Brain pericyte (primary cell): ENCODE data around the gene MYO1G.

Experiments used
- DNase-seq: peaks from one replicate; pipeline ENCODE4 v3.0.0-alpha.2; 2012; ENCODE audit warnings: low read depth, low spot score

MYO1G gene

GRCh38 chr7:44981035-44981706 lies 2.4 kb upstream of the MYO1G start:
- no peak for DNase-seq

GRCh38 chr7:44980393-44981034 lies 1.7 kb upstream of the MYO1G start:
- no peak for DNase-seq

GRCh38 chr7:44979481-44980392 lies 922 bp upstream of the MYO1G start:
- no peak for DNase-seq

GRCh38 chr7:44977959-44978335 lies 868 bp downstream of the MYO1G start:
- no peak for DNase-seq

GRCh38 chr7:44977304-44977958 lies 1.4 kb downstream of the MYO1G start:
- no peak for DNase-seq

- DNase-seq: no peak
Measured at GRCh38 chr7:44976746-44977196, 2.0 kb downstream of the MYO1G start.

- no peak for DNase-seq
Measured at GRCh38 chr7:44976040-44976745, 2.6 kb downstream of the MYO1G start.

GRCh38 chr7:44975331-44976039 lies 3.3 kb downstream of the MYO1G start:
- DNase-seq: no peak

GRCh38 chr7:44974549-44974948 lies 4.3 kb downstream of the MYO1G start:
- no peak for DNase-seq

GRCh38 chr7:44973610-44974401 lies 5.0 kb downstream of the MYO1G start:
- no peak for DNase-seq

- DNase-seq: no peak
Measured at GRCh38 chr7:44972562-44972961, 6.3 kb downstream of the MYO1G start.

GRCh38 chr7:44971902-44972441 lies 6.8 kb downstream of the MYO1G start:
- DNase-seq: no peak

- DNase-seq: no peak
Measured at GRCh38 chr7:44971188-44971901, 7.5 kb downstream of the MYO1G start.

GRCh38 chr7:44970523-44971051 lies 8.2 kb downstream of the MYO1G start:
- no peak for DNase-seq

GRCh38 chr7:44969701-44970522 lies 8.9 kb downstream of the MYO1G start:
- DNase-seq: no peak

GRCh38 chr7:44969049-44969700 lies 9.6 kb downstream of the MYO1G start:
- DNase-seq: no peak
